CD1c-positive myeloid dendritic cell (primary cell): ENCODE results near the gene MICOS13.
"Not testable (repeated sequence)": the region's sequence is repeated elsewhere in the genome, so short reads cannot be mapped to it uniquely, and the experiment has no call there.

Experiments used
- DNase-seq: peaks from one replicate; pipeline ENCODE4 v3.0.0-alpha.2; 2016; ENCODE audit errors: extremely low spot score

MICOS13 gene

GRCh38 chr19:5680437-5681368 lies at the start of gene MICOS13, which contains the start of gene HSD11B1L:
Gene MICOS13, minus strand, starts transcription at chr19:5680516. Its CDS starts 30 bp downstream, at chr19:5680486.
Gene HSD11B1L, plus strand, starts transcription at chr19:5681027. Its CDS starts 3,806 bp downstream, at chr19:5684833.
- peak; percentile 99 for DNase-seq

DNA sequence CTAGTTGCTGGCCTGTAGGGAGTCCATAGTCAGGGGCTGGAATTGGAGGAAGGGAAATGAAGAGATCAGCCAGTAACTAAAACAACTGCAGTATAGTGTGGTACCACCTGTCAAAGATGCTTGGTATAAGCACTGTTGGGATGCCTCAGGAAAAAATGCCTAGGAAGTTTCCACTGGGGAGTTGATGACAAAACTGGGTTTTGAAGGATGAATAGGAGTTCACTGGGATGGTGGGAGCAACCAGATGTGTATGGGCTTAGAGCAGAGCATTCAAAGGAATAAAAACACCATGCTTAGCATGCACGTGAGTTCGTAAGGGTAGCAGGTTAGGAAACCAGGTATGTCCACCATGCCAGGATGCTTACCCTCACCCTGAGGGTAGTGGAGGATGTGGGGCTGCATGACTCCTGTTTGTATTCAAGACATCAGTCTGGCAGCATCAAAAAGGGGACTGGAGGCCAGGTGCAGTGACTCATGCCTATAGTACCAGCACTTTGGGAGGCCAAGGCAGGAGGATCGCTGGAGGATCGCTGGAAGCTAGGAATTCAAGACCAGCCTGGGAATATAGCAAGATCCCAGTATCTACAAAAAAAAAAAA lies 47.2 kb upstream of the MICOS13 start:
- DNase-seq = no peak

DNA sequence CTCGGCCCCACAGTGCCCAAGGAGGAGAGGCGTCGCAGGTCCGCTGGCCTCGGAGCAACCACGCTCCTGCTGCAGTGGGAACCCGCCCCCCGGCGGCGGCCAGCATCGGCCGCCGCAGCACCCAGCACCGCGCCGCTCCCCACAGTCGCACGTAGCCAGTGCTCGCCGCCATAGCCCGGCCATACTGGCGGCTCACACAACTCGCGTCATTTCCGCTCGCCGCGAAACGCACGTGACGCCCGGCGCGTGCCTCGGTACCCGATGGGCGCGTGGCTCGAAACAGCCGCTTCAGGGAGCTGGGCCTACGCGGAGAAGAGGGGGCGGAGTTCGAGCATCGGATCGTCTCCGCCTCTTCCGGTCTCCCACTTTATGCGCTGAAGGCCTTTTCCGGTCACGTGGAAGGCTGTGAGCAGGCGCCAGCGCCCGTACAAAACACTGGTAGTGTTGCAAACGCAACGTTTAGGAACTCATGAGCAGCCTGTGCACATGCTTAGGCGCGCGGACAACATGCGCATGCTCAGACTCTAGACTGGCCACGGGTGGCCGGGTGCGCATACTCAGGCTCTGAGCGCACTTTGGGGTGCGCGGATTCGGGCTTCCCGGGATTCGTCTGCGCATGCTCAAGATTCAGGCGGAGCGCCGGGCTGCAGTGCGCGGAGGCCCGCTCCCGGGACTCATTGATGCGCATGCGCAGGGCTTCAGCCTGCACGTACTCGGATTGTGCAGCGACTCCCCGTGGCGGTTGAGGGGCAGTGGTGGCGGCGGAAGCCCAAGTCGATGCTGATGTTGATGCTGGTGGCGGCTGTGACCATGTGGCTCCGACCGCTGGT lies 39.9 kb upstream of the MICOS13 start, which contains the start of the genes CATSPERD and LONP1:
TSS of gene CATSPERD (plus strand) at position 677 of the 830 bp plus-strand sequence. CDS start at position 778, 101 bp downstream.
TSS of gene LONP1 (minus strand) at position 186 of the 830 bp plus-strand sequence. CDS start at position 172, 14 bp downstream.
- peak; percentile 100 for DNase-seq

DNA sequence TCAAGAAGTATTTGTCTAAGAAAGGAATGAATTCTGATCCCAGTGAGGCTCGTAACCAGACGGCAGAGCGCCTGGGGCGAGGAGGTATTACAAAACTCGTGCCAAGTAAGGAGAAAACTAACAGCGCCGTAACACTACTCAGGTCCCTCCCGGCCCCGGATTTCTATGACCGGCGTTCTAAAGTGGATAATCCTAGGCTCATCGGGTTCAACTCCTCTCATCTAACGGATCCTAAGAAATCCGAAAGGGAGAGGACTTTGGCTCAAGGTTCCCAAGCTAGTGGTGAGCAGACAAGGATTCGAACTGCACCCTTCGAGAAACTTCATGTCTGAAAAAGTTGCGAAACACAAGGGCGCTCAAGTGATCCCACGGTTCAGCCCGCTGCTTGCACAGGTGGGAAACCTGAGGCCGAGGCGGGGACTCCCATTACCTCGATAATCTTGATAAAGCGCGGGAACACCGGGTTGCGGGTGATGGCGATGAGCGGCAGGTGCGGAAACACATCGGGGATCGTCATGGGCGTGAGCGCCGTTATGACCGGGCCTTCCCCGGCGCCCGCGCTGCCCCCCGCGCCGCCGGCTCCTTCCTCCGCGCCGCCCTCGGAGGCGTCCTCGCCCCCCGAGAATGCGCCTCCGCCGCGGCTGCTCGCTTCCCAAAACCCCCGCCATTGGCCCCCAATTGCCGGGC lies 39.1 kb upstream of the MICOS13 start:
- peak; percentile 23 for DNase-seq

DNA sequence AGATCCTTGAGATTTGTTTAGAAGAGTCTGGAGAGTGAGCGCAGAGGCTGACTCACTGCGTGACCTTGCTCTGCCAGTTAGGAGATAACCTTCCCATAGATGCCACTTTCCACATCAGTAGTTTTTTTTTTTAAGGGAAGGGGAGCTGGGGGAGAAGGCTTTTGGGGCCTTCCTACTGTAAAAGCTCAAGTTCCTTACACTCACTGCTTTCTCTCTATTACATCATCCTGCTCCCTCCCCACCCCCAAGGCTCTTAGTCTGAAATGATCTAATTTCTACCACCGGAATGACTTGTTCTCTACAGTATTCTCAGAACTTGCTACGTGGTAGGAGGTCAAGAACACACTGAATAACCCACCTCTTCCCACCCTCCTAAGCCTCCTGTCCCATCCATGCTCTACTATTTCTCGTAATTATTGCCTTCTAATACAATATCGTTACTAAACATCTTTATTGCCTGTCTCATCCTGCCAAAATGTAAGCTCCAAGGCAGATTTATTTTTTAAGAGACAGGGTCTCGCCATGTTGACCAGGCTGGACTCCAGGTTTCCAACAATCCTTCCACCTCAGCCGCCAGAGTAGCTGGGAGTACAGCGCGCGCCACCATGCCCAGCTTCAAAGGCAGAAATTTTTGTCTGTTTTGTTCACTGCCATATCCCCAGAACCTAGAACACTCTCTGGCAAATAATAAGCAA lies 38.4 kb upstream of the MICOS13 start:
- DNase-seq = peak; percentile 75

DNA sequence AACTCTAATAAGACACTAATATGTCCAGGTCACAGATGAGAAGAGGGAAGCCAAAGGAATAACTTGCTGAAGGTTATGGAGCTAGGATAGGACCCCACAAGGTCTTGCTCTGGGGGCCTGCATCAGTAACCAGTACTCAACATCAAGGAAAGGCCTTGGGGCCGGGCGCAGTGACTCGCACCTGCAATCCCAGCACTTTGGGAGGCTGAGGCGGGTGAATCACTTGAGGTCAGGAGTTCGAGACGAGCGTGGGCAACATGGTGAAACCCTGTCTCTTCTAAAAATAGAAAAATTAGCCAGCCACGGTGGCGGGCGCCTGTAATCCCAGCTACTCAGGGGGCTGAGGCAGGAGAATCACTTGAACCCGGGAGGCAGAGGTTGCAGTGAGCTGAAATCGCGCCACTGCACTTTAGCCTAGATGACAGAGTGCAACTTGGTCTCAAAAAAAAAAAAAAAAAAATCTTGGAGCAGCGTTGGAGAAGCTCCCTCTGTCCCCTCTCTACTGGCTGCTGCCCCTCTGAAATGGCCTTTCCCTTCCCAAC lies 37.8 kb upstream of the MICOS13 start:
- peak; percentile 49 for DNase-seq

DNA sequence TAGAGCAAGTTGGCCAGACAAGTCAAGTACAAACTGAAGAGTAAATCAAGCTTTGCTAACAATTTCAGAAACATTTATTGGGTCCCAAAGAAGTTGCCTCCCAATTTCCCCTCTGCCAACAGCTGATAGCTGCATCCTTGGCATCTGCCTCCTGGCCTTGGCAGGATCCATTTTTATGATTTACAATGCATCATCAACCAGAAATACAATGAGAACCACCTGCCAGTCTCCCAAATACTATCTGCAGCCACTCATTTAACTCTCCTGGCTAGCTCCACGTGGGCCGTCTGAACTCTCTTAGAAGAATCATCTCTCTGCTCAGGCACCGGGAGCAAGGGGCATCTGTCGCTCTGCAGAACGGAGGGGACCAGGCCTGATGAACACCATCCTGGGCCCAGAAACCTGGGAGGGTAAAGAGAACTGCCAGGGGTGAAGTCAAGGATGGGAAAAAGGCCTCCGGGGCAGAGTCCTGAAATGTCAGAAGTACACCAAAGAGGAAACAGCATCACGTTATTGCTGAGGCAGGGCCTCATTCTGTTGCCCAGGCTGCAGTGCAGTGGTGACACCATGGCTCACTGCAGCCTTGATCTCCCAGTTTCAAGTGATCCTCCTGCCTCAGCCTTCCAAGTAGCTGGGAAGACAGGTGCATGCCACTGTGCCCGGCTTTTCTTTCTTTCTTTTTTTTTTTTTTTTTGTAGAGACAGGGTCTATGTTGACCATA lies 37.1 kb upstream of the MICOS13 start:
- DNase-seq = peak; percentile 16

- DNase-seq = no peak
These were observed 34.5 kb upstream of the MICOS13 start for GRCh38 chr19:5714816-5715215.

GRCh38 chr19:5713228-5713627 lies 32.9 kb upstream of the MICOS13 start:
- no peak for DNase-seq

DNA sequence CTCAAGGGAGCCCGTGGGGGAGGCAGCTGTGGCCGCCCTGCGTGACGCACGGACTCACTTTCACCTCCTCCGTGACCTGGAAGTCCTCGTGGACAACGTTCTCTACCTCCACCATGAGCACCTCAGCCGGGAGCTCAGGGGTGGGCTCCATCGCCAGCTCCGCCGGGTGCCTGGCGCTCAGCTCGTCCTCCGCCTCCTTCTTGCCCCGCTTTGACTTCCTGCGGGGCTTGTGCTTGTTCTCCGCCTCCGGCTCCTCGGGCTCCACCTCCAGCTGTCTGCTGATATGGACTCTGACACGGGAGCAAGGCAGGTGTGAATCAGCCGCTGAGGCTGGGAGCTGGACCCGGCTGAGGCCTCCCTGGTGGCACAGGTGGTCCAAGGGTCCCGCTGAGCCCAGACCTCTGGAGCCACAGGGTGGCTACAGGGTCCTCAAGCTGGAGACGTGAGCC lies 31.4 kb upstream of the MICOS13 start:
- no peak for DNase-seq

DNA sequence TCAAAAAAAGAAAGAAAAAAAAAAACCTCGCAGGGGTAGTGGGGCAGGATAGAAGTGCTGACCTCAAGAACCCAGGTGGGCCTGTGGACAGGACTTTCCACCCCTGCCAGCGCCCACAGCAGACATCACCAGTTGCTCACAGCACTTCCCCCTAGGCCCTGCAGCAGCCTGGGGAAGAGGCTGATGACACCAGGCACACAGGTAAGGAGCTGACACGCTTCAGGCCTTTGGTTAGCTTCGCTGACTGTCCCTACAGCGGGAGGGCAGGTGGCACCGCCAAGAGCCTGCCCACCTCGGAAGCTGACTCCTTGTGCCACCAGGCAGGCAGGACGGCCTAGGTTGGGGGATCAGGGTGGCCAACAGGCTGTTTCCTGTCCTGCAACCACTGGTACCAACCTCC lies 30.7 kb upstream of the MICOS13 start:
- DNase-seq = no peak

DNA sequence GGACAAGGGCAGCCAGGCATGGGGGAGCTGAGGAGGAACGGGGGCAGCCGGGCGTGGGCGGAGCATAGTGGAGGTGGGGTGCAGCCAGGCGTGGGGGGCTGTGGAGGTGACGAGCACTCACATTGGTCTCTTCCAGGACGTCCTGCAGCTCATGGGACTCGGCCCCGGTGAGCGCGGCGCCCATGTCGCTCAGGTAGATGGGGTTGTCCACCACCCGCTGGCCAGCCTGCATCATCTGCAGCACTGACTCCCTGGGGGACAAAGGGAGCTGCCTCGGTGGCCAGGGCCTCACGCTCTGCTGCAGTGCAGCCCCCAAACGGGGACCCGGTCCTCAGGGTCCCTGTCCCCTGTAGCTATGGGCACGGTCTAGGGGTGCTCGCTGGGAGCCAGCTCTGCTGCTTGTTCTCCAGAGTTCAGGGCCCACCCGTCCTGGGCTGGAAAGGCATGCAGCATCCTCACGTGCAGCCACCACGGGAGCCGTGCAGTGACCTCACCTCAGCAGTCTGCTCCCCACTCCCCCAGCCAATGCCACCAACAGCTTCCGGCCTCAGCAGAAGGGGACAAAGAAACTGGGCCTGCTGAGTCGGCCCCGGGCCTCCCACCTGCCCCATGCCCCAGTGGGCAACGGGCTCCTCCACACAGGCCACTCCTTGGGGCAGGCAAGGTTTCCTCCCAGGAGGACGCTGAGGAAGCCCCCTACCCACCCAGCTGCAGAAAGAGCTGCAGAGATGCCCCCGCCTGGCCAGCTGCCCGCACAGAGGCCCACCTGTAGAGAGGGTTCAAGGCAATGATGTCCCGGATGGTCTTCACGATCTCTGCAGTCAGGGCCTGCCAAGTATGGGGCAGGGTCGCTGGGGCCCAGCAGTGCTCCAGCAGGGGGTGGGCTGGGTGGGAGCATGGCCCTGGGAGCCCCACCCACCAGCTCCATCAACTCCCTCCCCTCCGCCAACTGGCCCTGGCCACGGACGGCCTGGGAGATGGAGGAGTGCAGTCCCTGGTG lies 27.6 kb upstream of the MICOS13 start:
- DNase-seq = no peak

DNA sequence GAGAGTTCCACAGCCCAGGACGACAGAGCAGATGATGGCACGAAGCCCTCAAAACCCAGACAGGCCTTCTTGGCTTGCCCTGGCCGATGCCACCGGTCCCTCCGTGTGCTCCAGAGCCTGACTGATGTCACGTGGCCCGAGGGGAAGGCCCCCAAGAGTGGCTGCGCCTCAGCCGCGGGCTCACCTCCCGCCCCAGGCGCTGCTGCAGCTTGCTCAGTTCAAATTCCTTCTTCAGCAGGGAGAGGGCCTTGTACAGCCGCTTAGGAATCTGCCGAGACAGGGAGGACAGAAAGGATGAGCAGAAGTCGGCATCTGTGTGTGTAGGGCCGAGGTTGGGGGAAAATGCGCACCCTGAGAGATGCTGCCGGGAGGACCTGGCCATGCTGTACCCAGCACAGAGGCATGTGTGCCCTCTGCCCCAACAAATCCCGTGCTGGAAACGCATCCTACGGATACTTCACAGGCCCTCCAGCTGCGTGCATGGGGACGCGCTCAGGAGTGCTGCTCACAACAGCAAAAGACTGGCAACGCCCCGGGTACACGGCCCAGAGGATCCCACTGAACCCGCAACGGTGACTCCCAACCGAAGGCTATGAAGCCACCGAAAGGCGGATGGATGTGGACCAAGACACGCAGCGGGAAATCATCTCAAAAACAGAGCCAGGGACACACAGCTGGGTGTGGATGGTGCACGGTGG lies 26.7 kb upstream of the MICOS13 start:
- no peak for DNase-seq

DNA sequence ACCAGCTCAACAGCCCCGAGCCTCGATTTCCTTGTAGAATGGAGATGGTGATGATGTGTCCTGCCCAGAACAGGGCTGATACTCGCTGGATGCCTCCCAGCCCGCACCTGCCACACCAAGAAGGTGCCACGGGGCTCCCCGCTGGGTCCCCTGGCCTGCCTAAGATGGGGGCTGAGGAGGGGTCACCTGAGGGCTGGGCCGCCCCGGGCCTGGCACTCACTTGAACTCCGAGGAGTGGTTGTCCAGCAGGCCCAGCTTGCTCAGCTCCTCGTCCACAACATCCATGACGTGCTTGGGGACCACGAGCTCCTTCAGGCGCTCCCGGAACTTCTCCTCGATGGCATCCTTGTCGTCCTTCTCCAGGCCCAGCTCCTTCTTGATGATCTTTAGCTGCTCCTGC lies 25.2 kb upstream of the MICOS13 start:
- DNase-seq = no peak

GRCh38 chr19:5703819-5704818 lies 23.8 kb upstream of the MICOS13 start:
- DNase-seq = no peak

DNA sequence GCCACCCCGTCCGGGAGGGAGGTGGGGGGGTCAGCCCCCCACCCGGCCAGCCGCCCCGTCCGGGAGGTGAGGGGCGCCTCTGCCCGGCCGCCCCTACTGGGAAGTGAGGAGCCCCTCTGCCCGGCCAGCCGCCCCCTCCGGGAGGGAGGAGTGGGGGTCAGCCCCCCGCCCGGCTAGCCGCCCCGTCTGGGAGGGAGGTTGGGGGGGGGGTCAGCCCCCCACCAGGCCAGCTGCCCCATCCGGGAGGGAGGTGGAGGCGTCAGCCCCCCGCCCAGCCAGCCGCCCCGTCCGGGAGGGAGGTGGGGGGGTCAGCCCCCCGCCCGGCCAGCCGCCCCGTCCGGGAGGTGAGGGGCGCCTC lies 21.7 kb upstream of the MICOS13 start:
- DNase-seq = not testable (repeated sequence)
